Colonic mucosa (tissue), 4 donors: ENCODE data around the gene CEP85. TPM values are rescaled to one million over a fixed set of nuclear protein-coding genes. Genes with fewer than 3 reads are reported as not detected.
A peak's percentile ranks its signal among the peaks of the same experiment; 100 is the strongest.

ENCODE experiments used
- DNase-seq: peaks from one replicate; pipeline ENCODE4 v3.0.0-alpha.2; 2020
- H3K27ac ChIP-seq: fragments of 200-600 bp; one replicate; pipeline ENCODE4 v1.8.0; 2021
- H3K27me3 ChIP-seq: fragments of 200-600 bp; one replicate; pipeline ENCODE4 v1.8.0; 2021
- H3K36me3 ChIP-seq: fragments of 200-600 bp; one replicate; pipeline ENCODE4 v1.8.0; 2021
- H3K4me1 ChIP-seq: fragments of 200-600 bp; one replicate; pipeline ENCODE4 v1.8.0; 2021; ENCODE audit warnings: mild to moderate bottlenecking
- H3K4me3 ChIP-seq: fragments of 200-600 bp; one replicate; pipeline ENCODE4 v1.8.0; 2021
- H3K9ac ChIP-seq, 2 donors: one replicate each; pipeline ENCODE4 v1.7.0; 2013; ENCODE audit warnings: control low read depth in 2 of 2, low read depth in 2 of 2, low read length in 2 of 2
- H3K9me3 ChIP-seq: fragments of 200-600 bp; one replicate; pipeline ENCODE4 v1.8.0; 2021
- CTCF ChIP-seq: fragments of 200-600 bp; IDR thresholded peaks from one replicate; pipeline ENCODE4 v1.8.0; 2022; ENCODE audit warnings: antibody characterized with exemption, mild to moderate bottlenecking
- intact Hi-C: fragments of 100-400 bp; cut with DNase I; formaldehyde crosslinking; loops from one replicate; pipeline ENCODE4 v1.14.1; 2022
- total RNA-seq, 2 donors: library from RNA; stranded (reverse); fragmentation: NEBNext Ultra II Directional in 1 of 2; extraction: Animal tissue kit (Norgen Biotek cat#: 25700) in 1 of 2; gene quantifications; one replicate each; pipeline ENCODE4 v1.2.1, GENCODE V29; 2021
- donor health status: healthy.
- donor health status: DM: no; HTN: no; CAD: no.
- donor health status: DM: no; HTN: no; CAD: no.

Gene CEP85
- total RNA-seq, 2 donors from 2014 or later, result 10.7 to 18.8 TPM

GRCh38 chr1:26278303-26278702 lies 44.3 kb downstream of the CEP85 start:
- Histone ChIP-seq H3K9me3 (no peaks in the 10 kb centered on the region), H3K27me3 (no peaks in the 10 kb centered on the region), H3K4me1 (peaks cover 28% of the 10 kb centered on the region), H3K36me3 (peaks cover 7% of the 10 kb centered on the region), H3K9ac (peak overlapping the region; percentile 38 to 82), H3K4me3 (no peak overlapping the region), H3K27ac (peak overlapping the region; percentile 95)
- peak; percentile 92 for DNase-seq
- intact Hi-C loops, result no loop called here
- no peak for TF ChIP-seq CTCF

- Histone ChIP-seq H3K9me3 (no peaks in the 10 kb centered on the region), H3K4me1 (peaks cover 28% of the 10 kb centered on the region), H3K27ac (peak overlapping the region; percentile 95), H3K27me3 (no peaks in the 10 kb centered on the region), H3K36me3 (peaks cover 7% of the 10 kb centered on the region), H3K9ac (peak overlapping the region; percentile 84 to 86), H3K4me3 (peak overlapping the region; percentile 91)
- TF ChIP-seq CTCF, result no peak
- peak; percentile 66 for DNase-seq
- intact Hi-C loops, result no loop called here
These were observed 44.9 kb downstream of the CEP85 start for GRCh38 chr1:26278724-26279455.

- peak within 1 kb of the TSS; percentile 95 for H3K27ac ChIP-seq
- H3K9me3 ChIP-seq, result no peaks in the 10 kb centered on the region
- H3K27me3 ChIP-seq, result no peaks in the 10 kb centered on the region
- TF ChIP-seq CTCF, result no peak
- intact Hi-C loops, result no loop called here
- H3K9ac ChIP-seq, result peak within 1 kb of the TSS; percentile 84 to 86
- peak within 1 kb of the TSS; percentile 91 for H3K4me3 ChIP-seq
- DNase-seq, result peak; percentile 91
- H3K4me1 ChIP-seq, result peaks cover 28% of the 10 kb centered on the region
- peaks cover 7% of the 10 kb centered on the region for H3K36me3 ChIP-seq
These were observed 45.7 kb downstream of the CEP85 start, which contains the start of gene SH3BGRL3 for GRCh38 chr1:26279456-26280332. SH3BGRL3 (plus strand) TSS chr1:26280086; CDS start chr1:26280156, 70 bp downstream.

GRCh38 chr1:26280333-26281042 lies 46.5 kb downstream of the CEP85 start:
- intact Hi-C loops, result no loop called here
- peaks cover 28% of the 10 kb centered on the region for H3K4me1 ChIP-seq
- DNase-seq, result peak; percentile 53

More at GRCh38 chr1:26280333-26281042, 46.5 kb downstream of the CEP85 start:
- H3K27ac ChIP-seq, result peak overlapping the region; percentile 95
- TF ChIP-seq CTCF, result no peak
- no peaks in the 10 kb centered on the region for H3K9me3 ChIP-seq
- no peaks in the 10 kb centered on the region for H3K27me3 ChIP-seq
- peak overlapping the region; percentile 83 to 84 for H3K9ac ChIP-seq
- peak overlapping the region; percentile 91 for H3K4me3 ChIP-seq
- H3K36me3 ChIP-seq, result peaks cover 7% of the 10 kb centered on the region
